A549 (cell line): ENCODE results near the gene MAFG. TPM values are rescaled to one million over a fixed set of nuclear protein-coding genes. Genes with fewer than 3 reads are reported as not detected.

Source experiments
- ATAC-seq, 2 experiments: fragments of 200-7000 bp in 1 of 2; fragments of >200 bp in 1 of 2; cut with Nextera tagmentation in 1 of 2; cut with Tn5 transposase in 1 of 2; 3 replicates each; pipeline versions ENCODE4 v1.8.0 to v1.9.1; 2018 to 2020; ENCODE audit warnings: mild to moderate bottlenecking in 1 of 2, moderate library complexity in 1 of 2
- CTCF ChIA-PET: fragments of 300-600 bp; sonication (Branson Sonifier 250); formaldehyde crosslinking; extraction: SDS; loops from one replicate; lab custom pipeline; 2021; ENCODE audit warnings: antibody characterized with exemption, inconsistent platforms; lab: Yijun Ruan, JAX
- POLR2A ChIA-PET: fragments of 350-600 bp; formaldehyde crosslinking; extraction: SDS; loops from one replicate; lab custom pipeline; 2021; ENCODE audit warnings: antibody characterized with exemption, inconsistent platforms; lab: Yijun Ruan, JAX
- DNase-seq, 2 experiments: peaks; one replicate each; pipeline versions ENCODE4 v3.0.0 to v3.0.0-alpha.2; 2011 to 2016; ENCODE audit warnings: low read depth in 1 of 2, low spot score in 1 of 2
- FAIRE-seq: peaks from 2 replicates; lab custom pipeline; 2011; peaks lifted over from hg19 to GRCh38; lab: Jason Lieb, UNC
- H3K27ac ChIP-seq, 2 experiments: fragments of >200 bp; sonication (Bioruptor Twin); formaldehyde crosslinking; 3 replicates each; pipeline ENCODE4 v1.5.1; 2016 to 2017
- H3K4me1 ChIP-seq: fragments of >200 bp; sonication (Bioruptor Twin); formaldehyde crosslinking; 3 replicates; pipeline ENCODE4 v1.6.1; 2016
- H3K4me2 ChIP-seq: fragments of >200 bp; sonication (Bioruptor Twin); formaldehyde crosslinking; 3 replicates; pipeline ENCODE4 v1.6.1; 2016
- H3K4me3 ChIP-seq: fragments of >200 bp; sonication (Bioruptor Twin); formaldehyde crosslinking; 3 replicates; pipeline ENCODE4 v1.5.1; 2016
- H3K9me3 ChIP-seq: fragments of >200 bp; sonication (Bioruptor Twin); formaldehyde crosslinking; 3 replicates; pipeline ENCODE4 v1.6.1; 2016
- CBX8 ChIP-seq: fragments of 200-600 bp; sonication (generic); IDR thresholded peaks from 2 replicates; pipeline ENCODE4 v1.6.1; 2016
- EHMT2 ChIP-seq: fragments of 200-600 bp; sonication (generic); IDR thresholded peaks from 2 replicates; pipeline ENCODE4 v1.6.1; 2016; ENCODE audit warnings: antibody characterized with exemption, low read depth, mild to moderate bottlenecking, moderate library complexity
- ESRRA ChIP-seq: fragments of 150-350 bp; IDR thresholded peaks from 2 replicates; pipeline ENCODE4 v1.6.1; 2014; ENCODE audit warnings: mild to moderate bottlenecking, low read length, borderline replicate concordance
- FOXS1 ChIP-seq: fragments of 250-450 bp; sonication (Bioruptor Pico); IDR thresholded peaks from 2 replicates; pipeline ENCODE4 v1.5.0; 2020; ENCODE audit warnings: mild to moderate bottlenecking, moderate library complexity
- HOXA7 ChIP-seq: fragments of 250-450 bp; sonication (Bioruptor Pico); IDR thresholded peaks from 2 replicates; pipeline ENCODE4 v1.5.0; 2020; ENCODE audit warnings: mild to moderate bottlenecking, moderate library complexity
- JUN ChIP-seq, 2 experiments: fragments of >200 bp; sonication (Bioruptor Twin); formaldehyde crosslinking; IDR thresholded peaks; 2 replicates in 1 of 2; 3 replicates in 1 of 2; pipeline ENCODE4 v1.6.1; 2016 to 2017
- MAFK ChIP-seq: fragments of 450-650 bp; IDR thresholded peaks from 2 replicates; pipeline ENCODE4 v1.6.1; 2014; ENCODE audit not compliant: partially characterized antibody
- MAZ ChIP-seq: fragments of 150-350 bp; IDR thresholded peaks from 2 replicates; pipeline ENCODE4 v1.6.1; 2014; ENCODE audit warnings: antibody characterized with exemption, low read depth, low read length, borderline replicate concordance
- MYC ChIP-seq: IDR thresholded peaks from 2 replicates; pipeline ENCODE4 v1.6.1; 2012; ENCODE audit warnings: mild to moderate bottlenecking, inconsistent platforms, low read length, improper control_type of control experiment, borderline replicate concordance
- PHF8 ChIP-seq: fragments of 200-600 bp; sonication (generic); IDR thresholded peaks from 2 replicates; pipeline ENCODE4 v1.6.1; 2016; ENCODE audit warnings: low read depth, mild to moderate bottlenecking, antibody characterized with exemption, moderate library complexity, borderline replicate concordance
- RAD21 ChIP-seq, 2 experiments: fragments of >200 bp in 1 of 2; sonication (Bioruptor Twin) in 1 of 2; formaldehyde crosslinking in 1 of 2; IDR thresholded peaks in 1 of 2; conservative IDR thresholded peaks in 1 of 2; 2 replicates in 1 of 2; 3 replicates in 1 of 2; pipeline ENCODE4 v1.6.1; 2012 to 2018; ENCODE audit warnings: inconsistent platforms in 1 of 2
- ZC3H11A ChIP-seq: fragments of 450-650 bp; IDR thresholded peaks from 2 replicates; pipeline ENCODE4 v1.6.1; 2014; ENCODE audit warnings: antibody characterized with exemption, mild to moderate bottlenecking
- ZFP36 ChIP-seq: fragments of 450-650 bp; IDR thresholded peaks from 2 replicates; pipeline ENCODE4 v1.6.1; 2014; ENCODE audit warnings: borderline replicate concordance; ENCODE audit not compliant: partially characterized antibody
- ZNF302 ChIP-seq: fragments of 250-450 bp; sonication (Bioruptor Pico); IDR thresholded peaks from 2 replicates; pipeline ENCODE4 v1.9.0; 2021; ENCODE audit warnings: inconsistent platforms, mild to moderate bottlenecking, moderate library complexity
- ZSCAN20 ChIP-seq: fragments of 250-450 bp; sonication (Bioruptor Pico); IDR thresholded peaks from 2 replicates; pipeline ENCODE4 v1.8.0; 2022; ENCODE audit warnings: mild to moderate bottlenecking, moderate library complexity
- WGBS: methylation state at CpG from one replicate; pipeline ENCODE4 v1.1.6; 2017; ENCODE audit errors: missing lambda C conversion rate; 5-methylcytosine and 5-hydroxymethylcytosine counted together
- polyA plus RNA-seq, 4 experiments: library from polyadenylated mRNA; depleted of rRNA in 3 of 4; stranded (reverse); fragments of >200 nt; fragmentation: RNase III in 1 of 4; extraction: RNeasy Plus Mini Kit Qiagen cat#74134 plus additional on column Dnase treatment in 1 of 4; gene quantifications; 2 replicates in 3 of 4; 3 replicates in 1 of 4; pipeline ENCODE4 v1.2.3, GENCODE V29; 2011 to 2017
- TF ChIP-seq, protein P1 (sequence below): IDR thresholded peaks from 2 replicates; pipeline ENCODE4 v1.6.1; 2012
- TF ChIP-seq, protein P2 (sequence below): fragments of 150-350 bp; IDR thresholded peaks from 2 replicates; pipeline ENCODE4 v1.6.1; 2014; ENCODE audit warnings: low read depth, mild to moderate bottlenecking, low read length
- TF ChIP-seq, protein P3 (sequence below): IDR thresholded peaks from 2 replicates; pipeline ENCODE4 v1.6.1; 2012; ENCODE audit warnings: low read depth, borderline replicate concordance
- TF ChIP-seq, protein P4 (sequence below): fragments of 450-650 bp; IDR thresholded peaks from 2 replicates; pipeline ENCODE4 v1.6.1; 2014; ENCODE audit warnings: antibody characterized with exemption

Gene MAFG
- polyA plus RNA-seq, 2 of the 4 experiments (the other 2 are of a cell fraction), result 47.9 to 57.9 TPM

DNA sequence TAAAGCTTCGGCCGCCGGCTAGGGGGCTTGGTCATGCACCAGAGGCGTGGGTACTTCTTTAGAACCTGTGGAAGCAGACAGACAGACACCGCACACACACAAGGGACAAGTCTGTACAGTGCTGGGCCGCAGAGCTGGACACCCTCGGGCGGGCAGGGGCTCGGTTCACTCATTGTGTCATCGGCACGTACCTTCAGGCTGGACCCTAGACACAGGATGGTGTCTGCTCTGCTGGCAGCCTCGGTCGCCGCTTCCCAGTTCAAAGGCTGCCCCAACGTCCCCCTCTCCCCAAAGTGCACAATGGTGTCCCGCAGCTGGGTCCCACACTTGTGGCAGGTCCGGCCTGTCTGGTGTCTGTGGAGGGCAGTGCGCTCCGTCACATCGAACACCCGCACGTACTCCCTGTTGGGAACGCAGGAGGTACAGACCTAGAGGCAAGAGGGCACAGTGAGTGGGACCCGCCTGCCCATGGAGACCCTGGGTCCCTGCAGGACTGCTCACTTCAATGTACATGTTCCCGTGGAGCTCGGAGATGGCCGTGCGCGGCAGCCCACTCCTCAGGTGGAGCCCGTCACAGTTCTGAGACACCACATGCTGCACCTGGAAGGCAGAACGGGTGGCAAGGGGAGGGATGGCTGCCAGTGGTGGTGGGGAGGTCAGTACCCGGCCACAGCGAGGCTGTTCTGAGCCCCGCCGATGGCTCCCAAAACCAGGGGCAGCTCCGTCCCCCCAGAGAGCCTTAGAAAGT is 13.3 kb downstream of the MAFG start:
- TF ChIP-seq, protein P1, sequence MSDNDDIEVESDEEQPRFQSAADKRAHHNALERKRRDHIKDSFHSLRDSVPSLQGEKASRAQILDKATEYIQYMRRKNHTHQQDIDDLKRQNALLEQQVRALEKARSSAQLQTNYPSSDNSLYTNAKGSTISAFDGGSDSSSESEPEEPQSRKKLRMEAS, result no peak
- no peak for TF ChIP-seq ZC3H11A
- TF ChIP-seq, protein P2, sequence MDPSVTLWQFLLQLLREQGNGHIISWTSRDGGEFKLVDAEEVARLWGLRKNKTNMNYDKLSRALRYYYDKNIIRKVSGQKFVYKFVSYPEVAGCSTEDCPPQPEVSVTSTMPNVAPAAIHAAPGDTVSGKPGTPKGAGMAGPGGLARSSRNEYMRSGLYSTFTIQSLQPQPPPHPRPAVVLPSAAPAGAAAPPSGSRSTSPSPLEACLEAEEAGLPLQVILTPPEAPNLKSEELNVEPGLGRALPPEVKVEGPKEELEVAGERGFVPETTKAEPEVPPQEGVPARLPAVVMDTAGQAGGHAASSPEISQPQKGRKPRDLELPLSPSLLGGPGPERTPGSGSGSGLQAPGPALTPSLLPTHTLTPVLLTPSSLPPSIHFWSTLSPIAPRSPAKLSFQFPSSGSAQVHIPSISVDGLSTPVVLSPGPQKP, result no peak
- TF ChIP-seq FOXS1 (CRISPR knock-in tag), result no peak
- no peak for TF ChIP-seq MAZ
- no peak for TF ChIP-seq ZNF302 (CRISPR knock-in tag)
- TF ChIP-seq, protein P3, sequence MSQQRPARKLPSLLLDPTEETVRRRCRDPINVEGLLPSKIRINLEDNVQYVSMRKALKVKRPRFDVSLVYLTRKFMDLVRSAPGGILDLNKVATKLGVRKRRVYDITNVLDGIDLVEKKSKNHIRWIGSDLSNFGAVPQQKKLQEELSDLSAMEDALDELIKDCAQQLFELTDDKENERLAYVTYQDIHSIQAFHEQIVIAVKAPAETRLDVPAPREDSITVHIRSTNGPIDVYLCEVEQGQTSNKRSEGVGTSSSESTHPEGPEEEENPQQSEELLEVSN, result no peak
- WGBS, result 94% methylated on average over 31 of the region's 36 CpGs
- Histone ChIP-seq H3K4me1 (peaks cover 35% of the 10 kb centered on the region), H3K4me2 (no peak overlapping the region), H3K9me3 (no peaks in the 10 kb centered on the region), H3K4me3 (no peak overlapping the region), H3K27ac (no peak overlapping the region)
- no peak for DNase-seq
- FAIRE-seq, result no peak
- ChIA-PET CTCF (interaction anchor here (1.0 to 7.6 kb wide), 7 partner anchors 12 to 116 kb away, joined by 3 to 68 read pairs (median 5); partner anchors contain the start of genes CENPX and MAFG), POLR2A (no interaction called here)
- ATAC-seq, result no peak

DNA sequence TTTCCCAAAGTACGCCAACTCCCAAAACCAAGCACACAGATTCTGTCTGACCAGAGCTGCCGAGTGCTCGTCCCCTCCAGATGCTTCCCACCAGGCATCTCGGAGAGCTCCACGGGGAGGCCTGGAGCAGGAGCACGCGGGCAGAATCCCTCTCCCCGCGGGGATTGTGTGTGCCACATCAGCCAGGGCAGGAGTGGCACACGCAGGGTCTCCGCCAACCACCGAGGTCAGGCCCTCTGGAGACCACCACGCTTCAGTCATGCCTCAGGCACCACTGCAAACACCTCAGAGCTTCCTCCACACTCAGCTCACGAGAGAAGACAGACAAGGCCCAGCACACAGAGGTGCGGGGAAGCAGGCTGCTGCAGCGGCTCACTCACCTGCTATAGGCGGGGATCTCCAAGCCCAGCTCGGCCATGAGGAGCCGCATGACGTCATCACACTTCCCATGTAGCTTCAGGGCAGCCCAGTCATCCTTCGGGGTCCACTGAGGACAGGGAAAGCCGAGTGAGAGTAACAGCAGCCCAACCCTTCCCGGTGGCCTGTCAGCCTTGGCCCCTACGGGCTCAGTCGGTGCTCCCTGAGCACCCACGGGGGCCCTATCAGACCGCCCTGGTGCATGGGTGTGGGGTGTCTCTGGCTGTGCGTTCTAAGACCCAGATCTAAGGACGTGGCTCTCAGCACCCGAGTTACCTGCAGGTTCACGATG is 14.0 kb downstream of the MAFG start:
- FAIRE-seq (no peak), ATAC-seq (no peak), DNase-seq (no peak)
- no peak overlapping the region for H3K4me3 ChIP-seq
- WGBS, result 91% methylated on average over 30 of the region's 31 CpGs
- ChIA-PET POLR2A (interaction anchor here (1.7 kb wide), 1 partner anchor 14 kb away, joined by 6 read pairs; the partner anchor contains the start of gene MAFG), CTCF (interaction anchor here (0.9 to 7.6 kb wide), 10 partner anchors 11 to 117 kb away, joined by 3 to 68 read pairs (median 5); partner anchors contain the start of genes CENPX and MAFG)
- no peaks in the 10 kb centered on the region for H3K9me3 ChIP-seq
- peaks cover 28% of the 10 kb centered on the region for H3K4me1 ChIP-seq
- TF ChIP-seq CBX8, result no peak
- no peak for TF ChIP-seq HOXA7
- no peak for TF ChIP-seq ZNF302 (CRISPR knock-in tag)
- TF ChIP-seq EHMT2, result no peak
- no peak for TF ChIP-seq MYC
- no peak for TF ChIP-seq ZFP36
- TF ChIP-seq, protein P4, sequence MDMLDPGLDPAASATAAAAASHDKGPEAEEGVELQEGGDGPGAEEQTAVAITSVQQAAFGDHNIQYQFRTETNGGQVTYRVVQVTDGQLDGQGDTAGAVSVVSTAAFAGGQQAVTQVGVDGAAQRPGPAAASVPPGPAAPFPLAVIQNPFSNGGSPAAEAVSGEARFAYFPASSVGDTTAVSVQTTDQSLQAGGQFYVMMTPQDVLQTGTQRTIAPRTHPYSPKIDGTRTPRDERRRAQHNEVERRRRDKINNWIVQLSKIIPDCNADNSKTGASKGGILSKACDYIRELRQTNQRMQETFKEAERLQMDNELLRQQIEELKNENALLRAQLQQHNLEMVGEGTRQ, result no peak
- TF ChIP-seq ESRRA, result no peak
- no peak for TF ChIP-seq PHF8
- no peak for TF ChIP-seq JUN (IDR thresholded peaks at IDR 0.05)
- no peak for TF ChIP-seq ZSCAN20
- no peak for TF ChIP-seq MAFK
- TF ChIP-seq RAD21 (conservative IDR thresholded peaks at IDR 0.05 in 1 of 2, IDR thresholded peaks at IDR 0.05 in 1 of 2), result no peak
- H3K27ac ChIP-seq, result no peak overlapping the region
- no peak overlapping the region for H3K4me2 ChIP-seq
